ENCODE data around the gene STAMBP. TPM values are rescaled to one million over a fixed set of nuclear protein-coding genes. Genes with fewer than 3 reads are reported as not detected.
A peak's percentile ranks its signal among the peaks of the same experiment; 100 is the strongest.
"Not testable (repeated sequence)": the region's sequence is repeated elsewhere in the genome, so short reads cannot be mapped to it uniquely, and the experiment has no call there.

STAMBP gene
- total RNA-seq, 2 donors from 2014 or later = 22.1 to 25.3 TPM

DNA sequence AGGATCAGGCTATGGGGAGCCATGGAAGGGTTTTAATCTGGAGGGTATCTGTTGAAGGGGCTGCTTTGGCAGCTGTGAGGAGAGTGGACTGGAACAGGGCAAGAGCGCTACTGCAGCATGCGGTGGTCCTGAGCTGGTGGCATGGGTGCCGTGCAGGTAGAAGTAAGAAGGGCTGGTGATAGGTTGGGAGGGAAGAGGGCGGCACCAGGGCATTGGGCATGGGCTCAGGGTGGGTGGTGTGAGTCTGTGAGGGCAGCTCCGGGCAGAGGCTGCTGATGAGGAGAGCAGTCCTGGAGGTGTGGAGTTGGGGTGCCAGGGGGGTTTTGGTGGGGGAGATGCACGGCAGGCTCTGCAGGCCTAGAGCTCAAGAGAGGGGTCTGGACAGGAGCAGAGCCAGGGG lies 66.1 kb downstream of the STAMBP start:
- H3K4me3 Mint-ChIP-seq = peak overlapping the region; percentile 32

DNA sequence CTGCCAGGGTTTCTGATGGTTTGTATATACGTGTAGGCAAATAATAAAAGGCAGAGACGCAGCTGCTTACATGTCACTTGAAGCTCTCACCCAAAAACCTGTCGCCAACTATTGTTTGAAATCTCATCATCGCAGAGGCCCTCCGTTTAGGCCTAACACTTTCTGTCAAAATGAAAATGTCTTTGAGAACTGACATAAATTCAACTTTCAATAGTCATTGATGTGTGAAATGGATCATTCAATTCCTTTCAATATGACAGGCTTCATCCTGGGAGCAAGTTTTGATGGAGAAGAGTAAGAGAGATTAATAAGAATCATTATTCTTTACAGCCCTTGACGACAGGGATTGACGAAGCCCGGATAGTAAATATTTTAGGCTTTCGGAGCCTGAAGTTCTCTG lies 66.7 kb downstream of the STAMBP start:
- H3K9me3 ChIP-seq (ENCODE audit: control insufficient read depth, low read length, poor library complexity, severe bottlenecking) = no peaks in the 10 kb centered on the region
- Mint-ChIP-seq H3K4me3 (no peak overlapping the region), H3K36me3 (ENCODE audit: low read depth) (no peaks in the 10 kb centered on the region), H3K4me1 (peaks cover 10% of the 10 kb centered on the region), H3K27ac (peak overlapping the region; percentile 62), H3K27me3 (peaks cover 4% of the 10 kb centered on the region)
- DNase-seq (no peak), ATAC-seq (no peak)

More for the DNA sequence above, 66.1 kb downstream of the STAMBP start:
- H3K9me3 ChIP-seq (ENCODE audit: control insufficient read depth, low read length, poor library complexity, severe bottlenecking) = no peaks in the 10 kb centered on the region
- Mint-ChIP-seq H3K4me1 (peaks cover 10% of the 10 kb centered on the region), H3K36me3 (ENCODE audit: low read depth) (no peaks in the 10 kb centered on the region), H3K27me3 (peaks cover under 1% of the 10 kb centered on the region), H3K27ac (peak overlapping the region; percentile 62)
- DNase-seq = no peak
- ATAC-seq = no peak

DNA sequence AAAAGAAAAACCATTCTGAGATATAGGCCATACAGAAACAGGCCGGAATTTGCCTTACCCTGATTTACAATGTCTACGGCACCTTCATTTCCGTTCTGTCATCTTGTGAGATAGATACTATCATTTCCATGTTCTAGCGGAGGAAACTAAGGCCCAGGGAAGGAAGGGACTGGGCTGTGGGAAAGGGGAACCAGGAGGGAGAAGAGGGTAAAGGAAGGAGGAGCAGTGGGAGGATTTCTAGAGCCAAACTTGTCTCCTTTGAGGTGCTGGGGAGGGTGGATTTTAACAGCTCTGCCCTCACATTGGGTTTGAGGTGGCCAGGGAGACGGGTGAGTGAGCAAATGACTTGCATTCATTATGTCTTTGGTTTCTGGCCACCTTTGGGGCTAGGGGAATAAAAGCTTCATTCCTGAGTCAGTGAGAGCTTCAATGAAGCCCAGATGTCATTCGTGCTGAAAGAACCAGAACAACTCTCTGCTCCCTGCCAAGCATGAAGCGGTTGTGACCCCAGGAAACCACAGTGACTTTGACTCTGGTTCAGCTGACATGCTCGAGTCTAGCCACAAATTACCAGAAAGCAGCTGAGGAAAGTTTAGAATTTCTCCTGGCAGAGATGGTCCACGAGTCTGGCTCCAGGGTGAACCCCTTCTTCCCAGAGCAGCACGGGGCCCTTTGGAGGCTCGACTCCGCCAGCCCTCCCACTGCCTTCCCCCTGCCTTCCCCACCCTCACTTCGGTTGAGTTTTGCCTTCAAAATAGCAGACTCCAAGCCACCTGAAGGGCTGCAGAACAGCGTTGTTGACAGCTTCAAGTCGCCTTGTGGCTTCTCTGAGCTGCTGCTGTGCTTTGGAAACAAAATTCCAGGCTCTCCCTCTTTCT lies 67.8 kb downstream of the STAMBP start:
- peaks cover under 1% of the 10 kb centered on the region for H3K36me3 Mint-ChIP-seq (ENCODE audit: low read depth)
- ATAC-seq (peak; percentile 89), DNase-seq (no peak)
- no peaks in the 10 kb centered on the region for H3K9me3 ChIP-seq (ENCODE audit: control insufficient read depth, low read length, poor library complexity, severe bottlenecking)
- H3K27me3 Mint-ChIP-seq = peaks cover 15% of the 10 kb centered on the region
- peak overlapping the region; percentile 82 for H3K27ac Mint-ChIP-seq
- peaks cover 10% of the 10 kb centered on the region for H3K4me1 Mint-ChIP-seq
- peak overlapping the region; percentile 58 for H3K4me3 Mint-ChIP-seq

DNA sequence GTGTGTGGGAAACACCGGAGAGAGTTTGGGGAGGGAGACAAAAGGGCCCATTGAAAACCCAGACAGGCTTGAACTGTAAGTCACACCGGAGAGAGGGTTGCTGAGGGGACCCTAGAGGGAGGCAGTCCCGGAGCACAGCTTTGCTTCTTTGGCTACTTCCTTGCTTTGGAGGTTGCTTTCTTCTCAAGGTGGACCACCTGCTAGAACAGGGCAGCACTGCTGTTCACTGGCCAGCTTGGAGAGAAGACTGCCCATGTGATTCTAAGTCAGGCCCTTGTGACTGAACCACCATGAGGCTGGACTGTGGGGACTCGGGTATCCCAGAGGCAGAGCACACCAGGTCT lies 68.5 kb downstream of the STAMBP start:
- ATAC-seq = no peak
- Mint-ChIP-seq H3K27ac (peak overlapping the region; percentile 82), H3K4me3 (no peak overlapping the region)

DNA sequence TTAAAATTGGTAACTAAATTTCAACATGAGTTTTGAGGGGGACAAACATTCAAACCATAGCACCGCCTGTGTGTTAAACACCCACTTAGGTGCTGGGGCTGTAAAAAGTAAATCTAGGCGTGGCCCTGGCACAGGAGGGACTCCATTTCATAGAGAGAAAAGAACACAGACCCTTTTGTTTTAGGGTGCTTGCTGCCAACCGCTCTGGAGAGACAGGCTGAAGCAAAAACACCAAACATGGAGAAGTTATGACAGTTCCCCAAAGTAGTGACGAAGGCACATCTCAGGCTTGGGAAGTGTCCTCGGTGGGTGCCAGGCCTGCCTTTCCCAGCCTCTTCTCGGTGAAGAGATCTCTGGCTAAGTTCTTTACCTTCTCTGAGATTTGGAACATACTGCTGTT lies 69.2 kb downstream of the STAMBP start:
- DNase-seq = no peak
- Mint-ChIP-seq H3K4me1 (peaks cover 13% of the 10 kb centered on the region), H3K27ac (no peak overlapping the region), H3K27me3 (peaks cover 28% of the 10 kb centered on the region), H3K4me3 (no peak overlapping the region), H3K36me3 (ENCODE audit: low read depth) (peaks cover 5% of the 10 kb centered on the region)
- H3K9me3 ChIP-seq (ENCODE audit: control insufficient read depth, low read length, poor library complexity, severe bottlenecking) = no peaks in the 10 kb centered on the region
- no peak for ATAC-seq

More for the DNA sequence above, 68.5 kb downstream of the STAMBP start:
- H3K36me3 Mint-ChIP-seq (ENCODE audit: low read depth) = peaks cover 2% of the 10 kb centered on the region
- no peak for DNase-seq
- H3K4me1 Mint-ChIP-seq = peaks cover 10% of the 10 kb centered on the region
- H3K9me3 ChIP-seq (ENCODE audit: control insufficient read depth, low read length, poor library complexity, severe bottlenecking) = no peaks in the 10 kb centered on the region
- peaks cover 21% of the 10 kb centered on the region for H3K27me3 Mint-ChIP-seq

DNA sequence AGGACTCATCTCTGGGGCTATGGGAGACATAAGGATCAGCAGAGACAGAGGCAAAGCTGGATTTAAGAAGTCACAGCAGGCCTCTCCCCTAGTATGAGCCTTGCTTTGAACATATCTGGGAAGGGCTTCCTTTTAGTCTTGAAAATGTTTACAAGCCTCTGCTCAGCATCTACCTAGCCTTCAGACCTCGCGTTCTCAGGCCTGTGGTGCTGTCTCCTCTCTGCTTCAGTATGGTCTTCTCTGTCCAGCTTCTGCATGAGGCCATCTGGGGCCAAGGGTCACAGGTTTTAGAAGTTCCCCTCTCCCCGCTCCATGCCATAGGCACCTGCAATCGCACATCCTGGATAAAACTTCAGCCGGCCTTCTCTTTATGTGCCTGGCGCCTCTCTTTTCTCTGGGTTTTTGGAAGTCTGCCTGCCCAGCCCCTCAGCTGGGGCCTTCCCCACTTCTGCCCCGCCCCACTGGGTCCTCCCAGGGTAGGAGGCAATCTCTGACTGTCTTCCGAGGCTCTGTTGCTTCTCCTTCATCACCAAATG lies 71.1 kb downstream of the STAMBP start:
- peaks cover 5% of the 10 kb centered on the region for H3K36me3 Mint-ChIP-seq (ENCODE audit: low read depth)
- no peak overlapping the region for H3K4me3 Mint-ChIP-seq
- H3K27me3 Mint-ChIP-seq = peaks cover 32% of the 10 kb centered on the region
- peaks cover 11% of the 10 kb centered on the region for H3K4me1 Mint-ChIP-seq
- ATAC-seq = no peak
- DNase-seq = no peak
- no peak overlapping the region for H3K27ac Mint-ChIP-seq
- no peaks in the 10 kb centered on the region for H3K9me3 ChIP-seq (ENCODE audit: control insufficient read depth, low read length, poor library complexity, severe bottlenecking)

DNA sequence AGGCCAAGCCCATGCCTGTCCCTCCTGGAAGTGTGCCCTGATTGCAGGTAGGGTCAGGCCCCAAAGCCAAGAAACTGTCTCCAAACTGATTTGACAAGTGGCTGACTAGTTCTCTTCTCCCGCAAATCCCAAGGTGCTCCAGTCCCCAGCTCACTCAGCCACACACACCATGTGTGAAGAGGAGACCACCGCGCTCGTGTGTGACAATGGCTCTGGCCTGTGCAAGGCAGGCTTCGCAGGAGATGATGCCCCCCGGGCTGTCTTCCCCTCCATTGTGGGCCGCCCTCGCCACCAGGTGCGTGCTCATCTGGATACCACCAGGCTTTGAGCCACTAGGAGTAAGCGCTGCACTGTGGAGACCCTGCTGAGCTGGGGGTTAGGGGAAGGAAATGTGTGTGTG lies 72.4 kb downstream of the STAMBP start:
- no peak for ATAC-seq
- peaks cover 5% of the 10 kb centered on the region for H3K36me3 Mint-ChIP-seq (ENCODE audit: low read depth)
- no peak overlapping the region for H3K4me3 Mint-ChIP-seq
- no peak for DNase-seq
- H3K27ac Mint-ChIP-seq = no peak overlapping the region
- peaks cover 32% of the 10 kb centered on the region for H3K27me3 Mint-ChIP-seq
- no peaks in the 10 kb centered on the region for H3K9me3 ChIP-seq (ENCODE audit: control insufficient read depth, low read length, poor library complexity, severe bottlenecking)
- peaks cover 8% of the 10 kb centered on the region for H3K4me1 Mint-ChIP-seq

DNA sequence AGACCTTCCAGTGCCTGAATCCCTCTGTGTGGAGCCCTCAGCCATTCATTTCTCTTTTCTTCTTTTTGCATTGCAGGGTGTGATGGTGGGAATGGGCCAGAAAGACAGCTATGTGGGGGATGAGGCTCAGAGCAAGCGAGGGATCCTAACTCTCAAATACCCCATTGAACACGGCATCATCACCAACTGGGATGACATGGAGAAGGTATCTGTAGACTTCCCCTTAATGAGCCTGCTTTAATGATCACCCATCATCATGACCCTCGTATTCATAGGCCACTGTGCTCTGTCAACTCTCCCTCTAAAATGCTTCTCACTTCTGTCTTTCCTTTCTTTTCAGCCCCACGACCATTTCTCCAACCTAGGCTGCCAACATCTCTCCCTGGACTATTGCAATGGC lies 73.5 kb downstream of the STAMBP start:
- H3K27ac Mint-ChIP-seq = peak overlapping the region; percentile 14
- no peak overlapping the region for H3K4me3 Mint-ChIP-seq
- no peak for ATAC-seq
- peaks cover 5% of the 10 kb centered on the region for H3K36me3 Mint-ChIP-seq (ENCODE audit: low read depth)
- H3K4me1 Mint-ChIP-seq = peaks cover 6% of the 10 kb centered on the region
- no peaks in the 10 kb centered on the region for H3K9me3 ChIP-seq (ENCODE audit: control insufficient read depth, low read length, poor library complexity, severe bottlenecking)
- peaks cover 32% of the 10 kb centered on the region for H3K27me3 Mint-ChIP-seq
- no peak for DNase-seq

DNA sequence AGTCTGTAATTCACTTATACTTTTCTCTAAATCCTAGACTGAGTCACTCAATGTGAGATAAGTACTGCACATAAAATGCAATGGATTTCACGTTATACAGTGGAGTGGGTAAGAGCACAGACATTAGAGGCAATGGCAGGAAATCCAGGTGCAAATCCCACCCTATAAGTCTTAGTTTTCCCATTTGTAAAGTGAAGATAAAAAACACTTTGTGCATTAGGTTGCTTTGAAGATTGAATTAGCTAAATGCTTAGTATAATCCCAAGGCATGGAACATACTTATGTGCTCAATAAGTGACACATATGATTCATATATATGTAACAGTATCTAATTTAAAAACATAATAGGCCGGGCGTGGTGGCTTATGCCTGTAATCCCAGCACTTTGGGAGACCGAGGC lies 74.6 kb downstream of the STAMBP start:
- DNase-seq = no peak
- peaks cover 32% of the 10 kb centered on the region for H3K27me3 Mint-ChIP-seq
- H3K4me1 Mint-ChIP-seq = peaks cover 5% of the 10 kb centered on the region
- H3K36me3 Mint-ChIP-seq (ENCODE audit: low read depth) = peaks cover 5% of the 10 kb centered on the region
- H3K9me3 ChIP-seq (ENCODE audit: control insufficient read depth, low read length, poor library complexity, severe bottlenecking) = no peaks in the 10 kb centered on the region
- H3K27ac Mint-ChIP-seq = no peak overlapping the region
- no peak overlapping the region for H3K4me3 Mint-ChIP-seq
- ATAC-seq = no peak

DNA sequence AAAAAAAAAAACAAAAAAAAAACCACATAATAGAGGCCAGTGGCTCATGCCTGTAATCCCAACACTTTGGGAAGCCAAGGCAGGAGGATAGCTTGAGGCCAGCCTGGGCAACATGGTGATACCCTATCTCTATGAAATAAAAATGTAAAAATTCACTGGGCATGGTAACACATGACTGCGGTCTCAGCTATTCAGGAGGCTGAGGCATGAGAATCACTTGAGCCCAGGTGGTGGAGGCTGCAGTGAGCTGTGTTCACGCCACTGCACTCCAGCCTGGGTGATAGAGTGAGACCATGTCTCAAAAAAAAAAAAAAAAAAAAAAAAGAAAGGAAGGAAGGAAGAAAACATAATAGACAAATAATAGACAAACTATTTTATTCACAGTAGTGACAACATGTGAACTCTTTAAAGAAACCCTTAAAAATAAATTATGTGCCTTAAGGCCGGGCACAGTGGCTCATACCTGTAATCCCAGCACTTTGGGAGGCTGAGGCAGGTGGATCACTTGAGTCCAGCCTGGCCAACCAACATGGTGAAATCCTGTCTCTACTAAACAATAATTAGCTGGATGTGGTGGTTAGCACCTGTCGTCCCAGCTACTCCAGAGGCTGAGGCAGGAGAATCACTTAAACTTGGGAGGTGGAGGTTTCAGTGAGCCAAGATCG lies 75.3 kb downstream of the STAMBP start:
- not testable (repeated sequence) for ATAC-seq; DNase-seq; H3K36me3 Mint-ChIP-seq (ENCODE audit: low read depth); H3K4me3 Mint-ChIP-seq; H3K27ac Mint-ChIP-seq; H3K9me3 ChIP-seq (ENCODE audit: control insufficient read depth, low read length, poor library complexity, severe bottlenecking); H3K4me1 Mint-ChIP-seq
- peaks cover 32% of the 10 kb centered on the region for H3K27me3 Mint-ChIP-seq

DNA sequence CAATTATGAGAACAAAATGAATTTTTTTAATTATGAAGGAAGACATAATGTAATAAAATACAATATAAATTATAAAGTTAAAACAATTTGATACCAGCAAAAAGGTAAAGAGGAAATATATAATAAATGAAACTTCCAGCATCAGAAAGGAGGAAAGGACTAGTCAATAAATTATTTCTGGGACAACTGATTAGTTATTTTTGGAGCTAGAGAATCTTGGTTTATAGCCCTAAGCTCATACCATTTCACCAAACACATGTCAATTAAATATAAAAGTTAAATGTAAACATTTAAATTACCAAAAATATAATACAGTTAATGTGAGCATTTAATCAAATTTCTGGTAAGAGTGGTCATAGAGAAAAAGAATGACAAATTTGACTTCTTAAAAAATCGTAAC lies 76.2 kb downstream of the STAMBP start:
- no peak for ATAC-seq
- H3K9me3 ChIP-seq (ENCODE audit: control insufficient read depth, low read length, poor library complexity, severe bottlenecking) = no peaks in the 10 kb centered on the region
- H3K27ac Mint-ChIP-seq = no peak overlapping the region
- peaks cover 5% of the 10 kb centered on the region for H3K4me1 Mint-ChIP-seq
- H3K36me3 Mint-ChIP-seq (ENCODE audit: low read depth) = peaks cover 5% of the 10 kb centered on the region
- DNase-seq = no peak
- no peak overlapping the region for H3K4me3 Mint-ChIP-seq
- H3K27me3 Mint-ChIP-seq = peaks cover 31% of the 10 kb centered on the region

DNA sequence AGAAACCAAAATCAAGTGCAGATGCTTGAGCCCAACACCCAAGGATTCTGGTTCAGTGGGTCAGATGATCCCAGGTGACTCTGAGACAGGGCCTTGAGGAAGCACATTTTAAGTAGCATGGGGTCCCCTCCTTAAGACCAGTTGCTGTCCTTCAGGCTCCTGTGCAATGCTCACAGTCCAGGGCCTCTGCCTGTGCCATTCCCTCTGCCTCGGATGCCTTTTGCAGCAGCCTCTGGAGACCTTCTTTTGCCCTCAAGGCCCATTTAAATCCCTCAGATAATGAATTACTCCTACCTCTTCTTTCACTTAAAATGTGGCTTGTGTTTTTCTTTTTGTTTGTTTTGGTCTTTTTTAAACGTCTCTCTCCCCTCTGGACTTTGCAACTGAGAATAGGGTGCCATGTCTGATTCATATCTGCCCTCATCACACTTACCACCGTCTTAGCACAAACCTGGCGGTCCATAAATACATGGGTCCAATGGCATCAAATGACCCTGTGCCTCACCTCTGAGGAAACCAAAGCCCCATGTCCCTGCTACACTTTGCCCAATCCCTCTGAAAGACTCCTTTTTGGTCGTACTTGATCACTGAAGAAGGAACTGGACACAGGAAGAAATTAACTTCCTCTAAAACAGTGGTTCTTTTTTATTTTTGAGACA lies 78.2 kb downstream of the STAMBP start:
- Mint-ChIP-seq H3K4me1 (peaks cover 5% of the 10 kb centered on the region), H3K27me3 (peaks cover 14% of the 10 kb centered on the region), H3K36me3 (ENCODE audit: low read depth) (peaks cover 3% of the 10 kb centered on the region), H3K4me3 (no peak overlapping the region), H3K27ac (no peak overlapping the region)
- DNase-seq (no peak), ATAC-seq (no peak)
- H3K9me3 ChIP-seq (ENCODE audit: control insufficient read depth, low read length, poor library complexity, severe bottlenecking) = no peaks in the 10 kb centered on the region

DNA sequence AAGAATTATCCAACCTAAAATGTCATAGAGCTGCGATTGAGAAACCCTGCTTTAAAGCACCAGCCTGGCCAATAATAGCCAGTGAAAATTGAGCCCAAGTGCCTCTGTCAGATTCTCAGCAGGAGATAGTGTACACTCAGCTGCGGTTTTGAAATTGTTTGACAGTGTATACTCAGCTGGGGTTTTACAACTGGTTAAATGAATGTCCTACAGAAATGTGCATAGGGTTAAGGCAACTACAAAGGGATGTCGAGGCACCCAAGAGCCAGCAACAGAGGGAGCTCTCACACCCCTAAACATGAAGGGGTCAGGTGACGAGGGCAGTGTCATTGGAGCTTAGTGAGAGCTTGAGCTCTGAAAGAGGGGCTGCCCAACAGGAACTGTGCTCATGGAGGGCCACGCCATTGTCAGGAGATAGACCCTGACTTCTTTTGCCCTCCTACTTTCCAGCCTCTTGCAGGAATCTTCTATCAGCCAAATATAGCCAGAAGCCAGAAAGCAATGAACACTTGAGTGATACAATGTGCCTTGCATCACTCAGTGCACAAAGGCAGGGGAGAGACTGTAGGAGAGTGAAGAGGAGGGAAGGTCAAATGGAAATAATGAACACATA lies 79.2 kb downstream of the STAMBP start:
- no peak overlapping the region for H3K4me3 Mint-ChIP-seq
- no peaks in the 10 kb centered on the region for H3K36me3 Mint-ChIP-seq (ENCODE audit: low read depth)
- no peak overlapping the region for H3K27ac Mint-ChIP-seq
- H3K27me3 Mint-ChIP-seq = peaks cover 4% of the 10 kb centered on the region
- DNase-seq = peak in 2 of 3 donors; percentile 17 to 23
- peaks cover 3% of the 10 kb centered on the region for H3K4me1 Mint-ChIP-seq
- ATAC-seq = peak; percentile 82
- H3K9me3 ChIP-seq (ENCODE audit: control insufficient read depth, low read length, poor library complexity, severe bottlenecking) = no peaks in the 10 kb centered on the region

All from T-helper 17 cell (primary cell).